CD4-positive, alpha-beta T cell treated with Interleukin-15 for 1 hour (primary cell): ENCODE data around the gene BTG1.

ENCODE experiments used
- DNase-seq: peaks from one replicate; pipeline ENCODE4 v3.0.0-alpha.2; 2020

BTG1 gene

GRCh38 chr12:92132288-92132687 is 13.4 kb downstream of the BTG1 start:
- no peak for DNase-seq

GRCh38 chr12:92130999-92131398 is 14.6 kb downstream of the BTG1 start:
- no peak for DNase-seq

GRCh38 chr12:92129609-92130008 is 16.0 kb downstream of the BTG1 start:
- DNase-seq = no peak

- DNase-seq = no peak
These were observed 17.0 kb downstream of the BTG1 start for GRCh38 chr12:92128612-92129011.

GRCh38 chr12:92124689-92125029 is 21.0 kb downstream of the BTG1 start:
- DNase-seq = no peak

- no peak for DNase-seq
These were observed 21.6 kb downstream of the BTG1 start for GRCh38 chr12:92123780-92124688.

- no peak for DNase-seq
These were observed 22.5 kb downstream of the BTG1 start for GRCh38 chr12:92122941-92123779.

- no peak for DNase-seq
These were observed 23.8 kb downstream of the BTG1 start for GRCh38 chr12:92121826-92122225.

- no peak for DNase-seq
These were observed 26.7 kb downstream of the BTG1 start for GRCh38 chr12:92118826-92119536.

GRCh38 chr12:92114834-92115233 is 30.8 kb downstream of the BTG1 start:
- DNase-seq = no peak

- no peak for DNase-seq
These were observed 34.4 kb downstream of the BTG1 start for GRCh38 chr12:92111256-92111655.

- no peak for DNase-seq
These were observed 35.5 kb downstream of the BTG1 start for GRCh38 chr12:92110083-92110640.

- DNase-seq = no peak
These were observed 36.0 kb downstream of the BTG1 start for GRCh38 chr12:92109613-92110012.

- no peak for DNase-seq
These were observed 37.0 kb downstream of the BTG1 start for GRCh38 chr12:92108651-92109050.

GRCh38 chr12:92107621-92108131 is 38.0 kb downstream of the BTG1 start:
- DNase-seq = no peak

- DNase-seq = no peak
These were observed 38.6 kb downstream of the BTG1 start for GRCh38 chr12:92107094-92107493.

- DNase-seq = no peak
These were observed 40.0 kb downstream of the BTG1 start for GRCh38 chr12:92105676-92106075.

GRCh38 chr12:92105110-92105509 is 40.5 kb downstream of the BTG1 start:
- no peak for DNase-seq

GRCh38 chr12:92102606-92103005 is 43.0 kb downstream of the BTG1 start:
- no peak for DNase-seq

- no peak for DNase-seq
These were observed 46.9 kb downstream of the BTG1 start for GRCh38 chr12:92098594-92099380.

- DNase-seq = no peak
These were observed 49.1 kb downstream of the BTG1 start for GRCh38 chr12:92096346-92097136.
